KMS-11 (cell line): ENCODE data around the gene STK33.

Experiments used
- H2AFZ ChIP-seq: fragments of 200-600 bp; sonication (generic); 2 replicates; pipeline ENCODE4 v1.6.1; 2016; ENCODE audit warnings: antibody characterized with exemption, mixed run types, low read depth
- H3K27ac ChIP-seq: fragments of 200-600 bp; sonication (generic); 2 replicates; pipeline ENCODE4 v1.6.1; 2016; ENCODE audit warnings: mild to moderate bottlenecking, mixed run types
- H3K27me3 ChIP-seq: fragments of 200-600 bp; sonication (generic); 2 replicates; pipeline ENCODE4 v1.6.1; 2017; ENCODE audit warnings: mild to moderate bottlenecking, low read depth, mixed run types, moderate library complexity; ENCODE audit not compliant: insufficient read depth
- H3K36me3 ChIP-seq: fragments of 200-600 bp; sonication (generic); 2 replicates; pipeline ENCODE4 v1.6.1; 2017; ENCODE audit warnings: mild to moderate bottlenecking, mixed run types; ENCODE audit not compliant: insufficient read depth
- H3K4me1 ChIP-seq: fragments of 200-600 bp; sonication (generic); 2 replicates; pipeline ENCODE4 v1.6.1; 2016; ENCODE audit warnings: mild to moderate bottlenecking, low read depth, mixed run types; ENCODE audit not compliant: poor library complexity, severe bottlenecking
- H3K4me2 ChIP-seq: fragments of 200-600 bp; sonication (generic); 2 replicates; pipeline ENCODE4 v1.7.0; 2016; ENCODE audit warnings: mild to moderate bottlenecking, mixed run types
- H3K4me3 ChIP-seq: fragments of 200-600 bp; sonication (generic); IDR thresholded peaks from 2 replicates; pipeline ENCODE4 v1.6.1; 2017; ENCODE audit warnings: low read depth, low read length, mixed read lengths; ENCODE audit not compliant: insufficient read depth
- H3K79me2 ChIP-seq: fragments of 200-600 bp; sonication (generic); 2 replicates; pipeline ENCODE4 v1.6.1; 2016; ENCODE audit warnings: low read depth, mixed run types; ENCODE audit not compliant: insufficient read depth
- H3K9ac ChIP-seq: fragments of 200-600 bp; sonication (generic); 2 replicates; pipeline ENCODE4 v1.6.1; 2016; ENCODE audit warnings: mild to moderate bottlenecking, mixed run types
- H4K20me1 ChIP-seq: fragments of 200-600 bp; sonication (generic); 2 replicates; pipeline ENCODE4 v1.6.1; 2016; ENCODE audit warnings: mild to moderate bottlenecking, mixed run types; ENCODE audit not compliant: insufficient read depth
- CTCF ChIP-seq: fragments of 200-600 bp; sonication (generic); conservative IDR thresholded peaks from 2 replicates; pipeline ENCODE4 v1.6.1; 2017; ENCODE audit warnings: low read depth, mild to moderate bottlenecking, antibody characterized with exemption, low read length, moderate library complexity, mixed read lengths

The STK33 gene

DNA sequence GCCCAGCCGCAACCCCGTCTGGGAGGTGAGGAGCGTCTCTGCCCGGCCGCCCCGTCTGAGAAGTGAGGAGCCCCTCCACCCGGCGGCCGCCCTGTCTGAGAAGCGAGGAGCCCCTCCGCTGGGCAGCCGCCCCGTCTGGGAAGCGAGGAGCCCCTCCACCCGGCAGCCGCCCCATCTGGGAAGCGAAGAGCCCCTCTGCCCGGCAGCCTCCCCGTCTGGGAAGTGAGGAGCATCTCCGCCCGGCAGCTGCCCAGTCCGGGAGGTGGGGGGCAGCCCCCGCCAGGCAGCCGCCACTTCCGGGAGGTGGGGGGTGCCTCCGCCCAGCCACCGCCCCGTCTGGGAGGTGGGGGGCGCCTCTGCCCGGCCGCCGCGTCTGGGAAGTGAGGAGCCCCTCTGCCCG lies 70.6 kb downstream of the STK33 start:
- Histone ChIP-seq H3K27ac (no peak overlapping the region), H3K79me2 (no peaks in the 10 kb centered on the region; the same call in 1 of the 2 replicates), H3K4me2 (no peak overlapping the region), H3K4me3 (no peak overlapping the region), H3K36me3 (no peaks in the 10 kb centered on the region), H2AFZ (no peak overlapping the region), H3K9ac (no peak overlapping the region), H3K27me3 (no peaks in the 10 kb centered on the region), H3K4me1 (peaks cover 8% of the 10 kb centered on the region), H4K20me1 (no peaks in the 10 kb centered on the region)
- TF ChIP-seq CTCF = no peak

- H4K20me1 ChIP-seq = no peaks in the 10 kb centered on the region
- no peak overlapping the region for H3K27ac ChIP-seq
- no peak overlapping the region for H3K4me2 ChIP-seq
- no peak overlapping the region for H3K4me3 ChIP-seq
- no peaks in the 10 kb centered on the region for H3K27me3 ChIP-seq
- TF ChIP-seq CTCF = no peak
- no peaks in the 10 kb centered on the region for H3K36me3 ChIP-seq
- no peak overlapping the region for H3K9ac ChIP-seq
- no peak overlapping the region for H2AFZ ChIP-seq
- no peaks in the 10 kb centered on the region for H3K4me1 ChIP-seq
- H3K79me2 ChIP-seq = no peaks in the 10 kb centered on the region
Measured at GRCh38 chr11:8512547-8512946, 81.5 kb downstream of the STK33 start.

- no peak overlapping the region for H3K4me3 ChIP-seq
- no peak overlapping the region for H3K4me2 ChIP-seq
- peaks cover 7% of the 10 kb centered on the region for H3K4me1 ChIP-seq
- no peak overlapping the region for H3K9ac ChIP-seq
- H3K36me3 ChIP-seq = no peaks in the 10 kb centered on the region
- H3K27me3 ChIP-seq = no peaks in the 10 kb centered on the region
- H3K79me2 ChIP-seq = no peaks in the 10 kb centered on the region
- no peak overlapping the region for H3K27ac ChIP-seq
- H2AFZ ChIP-seq = no peak overlapping the region
- H4K20me1 ChIP-seq = no peaks in the 10 kb centered on the region
- TF ChIP-seq CTCF = no peak
Measured at GRCh38 chr11:8503910-8504364, 90.1 kb downstream of the STK33 start.

- Histone ChIP-seq H3K9ac (no peak overlapping the region), H2AFZ (no peak overlapping the region), H3K4me2 (no peak overlapping the region), H3K27me3 (no peaks in the 10 kb centered on the region), H3K79me2 (peaks cover 6% of the 10 kb centered on the region; the same call in 1 of the 2 replicates), H3K36me3 (no peaks in the 10 kb centered on the region), H3K4me1 (peaks cover 7% of the 10 kb centered on the region), H4K20me1 (no peaks in the 10 kb centered on the region), H3K27ac (no peak overlapping the region), H3K4me3 (no peak overlapping the region)
- no peak for TF ChIP-seq CTCF
Measured at GRCh38 chr11:8501836-8502235, 92.2 kb downstream of the STK33 start.
